ENCODE data around the gene ZNF12.

DNA sequence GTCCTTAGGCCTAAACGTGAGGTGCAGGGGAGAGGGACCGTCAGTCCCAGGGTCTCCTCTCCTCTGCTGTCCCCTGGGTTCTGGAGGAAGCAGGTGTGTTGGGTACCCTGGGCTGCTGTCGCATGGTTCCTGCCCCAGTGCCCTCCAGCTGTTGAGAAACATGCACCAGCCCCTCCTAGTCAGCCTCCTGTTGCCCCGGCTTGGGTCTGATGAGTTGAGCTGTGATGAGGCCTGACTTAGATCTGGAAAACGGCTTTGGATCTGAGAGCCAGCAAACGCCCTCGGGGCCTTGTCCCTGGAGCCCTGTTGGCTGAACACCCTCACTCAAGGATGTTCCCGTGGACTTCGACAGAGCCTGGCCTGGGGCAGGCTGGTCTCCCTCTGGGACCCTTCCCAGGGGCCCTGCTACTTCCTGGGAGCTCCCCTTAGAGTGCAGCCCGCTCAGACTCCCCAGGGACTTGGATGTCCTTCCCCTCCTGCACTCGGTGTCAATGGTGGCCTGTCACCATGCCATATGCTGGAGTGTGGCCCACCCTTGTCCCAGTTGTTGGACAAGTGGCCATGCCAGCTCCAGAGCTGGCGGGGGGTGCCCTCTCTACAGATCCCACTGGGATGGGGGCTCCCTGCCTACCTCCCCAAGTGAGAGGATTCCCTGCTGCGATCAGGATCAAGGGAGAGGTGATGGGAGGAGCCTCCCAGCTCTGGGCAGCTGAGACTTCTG is 57.3 kb downstream of the ZNF12 start:
- no peak for TF ChIP-seq EZH2 (IDR thresholded peaks at IDR 0.05; ENCODE audit: insufficient read depth, poor library complexity, severe bottlenecking)
- no peak for TF ChIP-seq EZH2phosphoT487 (IDR thresholded peaks at IDR 0.05; ENCODE audit: insufficient read depth, low read depth)
